GM19025 (cell line): ENCODE data around the gene NRXN3.

ENCODE experiments used
- ATAC-seq: cut with Tn5 transposase; IDR thresholded peaks from one replicate; pipeline ENCODE4 v1.9.1; 2021; ENCODE audit warnings: mild to moderate bottlenecking, low read depth, moderate library complexity; ENCODE audit not compliant: unreplicated experiment

Gene NRXN3

DNA sequence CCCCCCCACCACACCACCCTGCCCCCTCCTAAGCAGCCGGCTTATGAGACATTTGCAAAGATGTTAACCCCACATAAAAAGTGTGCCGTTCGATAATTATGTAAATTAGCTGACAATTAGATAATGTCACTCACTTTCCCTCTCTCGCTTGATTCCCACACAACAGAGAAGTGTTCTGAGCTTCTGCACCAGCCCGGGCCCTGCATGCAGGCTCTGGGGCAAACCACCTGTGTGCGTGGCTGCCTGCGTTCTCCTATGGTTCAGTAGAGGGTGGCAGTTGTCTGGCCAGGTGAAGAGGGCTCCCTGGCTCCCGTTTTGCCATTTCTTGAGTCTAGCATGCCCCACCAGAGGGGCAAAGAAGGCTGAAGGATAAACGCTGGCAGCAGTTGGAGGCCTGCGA is 68.0 kb downstream of the NRXN3 start:
- ATAC-seq = no peak

DNA sequence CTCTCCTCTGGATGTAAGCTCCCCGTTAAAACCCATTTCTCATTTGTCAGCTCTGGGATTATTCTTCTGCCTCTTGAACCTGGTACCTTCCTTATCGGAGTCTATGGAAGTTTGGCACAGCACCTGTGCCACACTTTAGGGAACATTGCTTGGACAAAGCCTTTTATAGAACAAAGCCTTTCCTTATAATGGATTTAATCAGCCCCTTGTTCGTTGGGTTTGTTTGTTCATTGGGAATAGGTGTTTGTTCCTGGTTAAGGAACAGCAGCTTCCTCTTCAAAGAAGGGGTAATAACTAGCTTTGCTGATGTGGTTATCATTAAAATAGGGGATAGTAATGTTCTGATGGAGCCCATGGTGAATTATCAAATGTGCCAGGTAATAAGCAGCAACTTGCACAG is 70.4 kb downstream of the NRXN3 start:
- ATAC-seq = no peak

DNA sequence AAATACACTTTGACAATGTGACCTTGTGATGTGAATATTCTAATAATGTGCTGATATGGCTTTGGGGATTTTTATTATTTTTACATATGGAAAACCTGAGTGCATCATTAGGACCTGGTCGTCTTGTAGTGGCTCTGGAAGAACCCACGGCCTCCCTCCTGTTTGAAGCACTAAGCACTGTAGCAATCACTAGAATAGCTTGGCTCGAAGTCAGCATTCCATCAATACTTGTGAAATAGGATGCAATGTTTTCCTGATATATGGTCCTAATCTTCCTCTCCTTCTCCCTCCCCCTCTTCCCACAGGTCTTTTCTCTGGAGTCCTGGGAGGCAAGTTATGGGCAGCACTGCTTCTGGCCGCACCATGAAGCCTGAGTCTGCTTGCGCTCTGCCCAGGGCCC is 71.9 kb downstream of the NRXN3 start:
- ATAC-seq = no peak

DNA sequence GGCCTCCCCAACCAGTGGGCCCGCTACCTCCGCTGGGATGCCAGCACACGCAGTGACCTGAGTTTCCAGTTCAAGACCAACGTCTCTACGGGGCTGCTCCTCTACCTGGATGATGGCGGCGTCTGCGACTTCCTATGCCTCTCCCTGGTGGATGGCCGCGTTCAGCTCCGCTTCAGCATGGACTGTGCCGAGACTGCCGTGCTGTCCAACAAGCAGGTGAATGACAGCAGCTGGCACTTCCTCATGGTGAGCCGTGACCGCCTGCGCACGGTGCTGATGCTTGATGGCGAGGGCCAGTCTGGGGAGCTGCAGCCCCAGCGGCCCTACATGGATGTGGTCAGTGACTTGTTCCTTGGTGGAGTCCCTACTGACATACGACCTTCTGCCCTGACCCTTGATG is 73.0 kb downstream of the NRXN3 start:
- no peak for ATAC-seq

DNA sequence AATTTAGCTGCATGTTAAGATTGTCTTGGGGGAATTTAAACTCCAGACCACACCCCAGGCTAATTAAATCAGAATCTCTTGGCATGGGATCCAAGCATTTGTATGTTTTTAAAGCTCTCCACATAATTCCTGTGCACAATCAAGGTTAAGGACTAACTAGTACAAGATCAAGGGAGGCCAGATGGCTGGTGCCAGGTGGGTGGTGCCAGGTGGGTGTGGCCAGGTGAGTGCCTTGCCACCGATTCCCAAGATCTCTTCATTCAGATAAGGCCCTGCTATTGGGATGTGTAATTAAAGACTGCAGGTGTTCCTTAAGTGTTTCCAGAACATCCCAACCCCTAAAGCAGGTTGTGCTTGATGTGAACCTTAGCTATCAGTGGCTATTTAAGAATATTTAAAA is 75.1 kb downstream of the NRXN3 start:
- no peak for ATAC-seq

DNA sequence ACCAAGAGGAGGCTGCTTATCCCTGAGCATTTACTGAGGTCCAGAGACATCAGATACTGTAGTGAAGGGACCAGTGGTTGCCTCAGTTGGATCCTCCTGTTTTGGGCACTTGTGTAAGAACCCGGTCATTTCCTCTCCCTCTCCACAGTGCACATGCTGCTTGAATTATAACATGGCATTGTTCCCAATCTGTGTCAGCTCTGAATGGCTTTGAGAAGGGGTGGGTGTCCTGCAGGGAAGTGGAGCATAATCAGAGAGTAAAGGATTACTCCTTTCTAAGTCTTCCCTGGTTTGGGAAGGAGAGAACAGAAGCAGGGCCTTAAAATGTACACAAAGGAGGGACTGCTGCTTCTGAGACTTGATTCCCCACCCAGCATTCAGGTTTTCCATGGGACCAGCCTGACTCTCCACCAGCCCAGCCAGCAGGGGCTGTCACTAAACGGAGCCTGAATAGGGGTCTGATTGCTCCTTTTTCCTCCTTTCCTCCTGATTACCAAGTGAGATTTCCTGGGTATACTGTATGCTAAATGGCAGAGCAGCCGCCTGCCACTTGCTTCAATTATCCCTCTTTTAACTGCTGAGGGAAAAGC is 78.4 kb downstream of the NRXN3 start:
- no peak for ATAC-seq

DNA sequence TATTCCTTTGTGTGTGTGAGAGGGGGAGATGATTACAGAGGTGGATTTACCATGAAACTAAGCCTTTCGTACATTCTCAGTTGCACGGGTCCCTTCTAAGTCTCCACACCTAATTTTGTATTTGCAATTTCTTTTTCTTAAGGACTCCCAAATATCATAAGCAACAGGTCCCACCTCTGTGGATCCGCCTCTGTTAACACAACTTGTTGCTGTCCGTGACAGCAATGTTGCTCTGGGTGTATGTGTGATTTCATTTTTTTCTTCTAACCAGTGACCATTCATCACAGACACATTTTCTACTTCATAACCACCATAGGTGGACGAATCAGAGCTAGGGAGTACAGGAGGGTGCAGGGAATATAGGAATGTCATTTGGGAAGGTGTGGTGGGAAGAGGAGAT is 81.1 kb downstream of the NRXN3 start:
- no peak for ATAC-seq

DNA sequence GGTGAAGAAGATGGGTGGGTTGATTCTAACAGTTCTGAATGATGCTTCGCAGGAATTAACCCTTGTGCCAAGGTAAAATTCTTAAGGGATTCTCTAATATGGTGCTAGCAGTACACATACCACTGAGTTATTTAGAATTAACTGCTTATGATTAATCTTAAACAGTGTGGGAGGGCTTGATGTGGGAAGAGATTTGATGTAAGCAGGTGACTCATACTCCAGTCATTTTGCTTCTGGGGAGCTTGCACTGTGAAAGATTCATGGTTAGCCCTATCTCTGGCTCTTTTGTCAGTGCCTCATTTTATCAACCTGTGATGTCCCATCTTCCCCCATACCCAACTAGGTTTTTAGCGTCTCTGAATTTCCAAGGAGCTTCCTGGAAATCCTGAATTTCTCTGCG is 83.8 kb downstream of the NRXN3 start:
- no peak for ATAC-seq

DNA sequence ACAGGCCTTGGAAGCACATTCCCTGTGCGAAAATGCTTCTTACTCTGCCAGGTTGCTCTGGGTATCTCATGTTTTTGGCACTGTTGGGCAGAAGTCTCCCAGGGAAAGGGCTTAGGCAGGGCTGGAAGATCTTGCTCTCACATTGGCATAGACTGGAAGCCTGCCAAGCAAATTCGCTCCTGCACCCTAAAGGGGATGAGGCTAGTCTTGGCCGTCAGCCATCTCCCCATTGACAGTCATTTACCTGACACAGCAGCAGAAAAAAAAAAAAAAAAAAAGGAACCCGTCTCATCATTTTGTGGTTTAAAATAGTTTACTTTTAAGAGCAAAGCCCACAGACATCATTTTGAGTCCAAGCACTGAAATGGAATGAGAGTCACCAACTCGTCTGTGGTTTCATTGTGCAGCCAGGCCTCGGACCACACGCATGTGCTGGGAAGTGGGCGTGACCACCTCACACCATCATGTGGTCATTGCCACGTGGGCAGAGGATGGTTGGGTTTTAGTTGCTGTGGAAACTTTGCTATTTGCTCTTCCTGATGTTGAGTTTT is 84.8 kb downstream of the NRXN3 start:
- ATAC-seq = no peak

DNA sequence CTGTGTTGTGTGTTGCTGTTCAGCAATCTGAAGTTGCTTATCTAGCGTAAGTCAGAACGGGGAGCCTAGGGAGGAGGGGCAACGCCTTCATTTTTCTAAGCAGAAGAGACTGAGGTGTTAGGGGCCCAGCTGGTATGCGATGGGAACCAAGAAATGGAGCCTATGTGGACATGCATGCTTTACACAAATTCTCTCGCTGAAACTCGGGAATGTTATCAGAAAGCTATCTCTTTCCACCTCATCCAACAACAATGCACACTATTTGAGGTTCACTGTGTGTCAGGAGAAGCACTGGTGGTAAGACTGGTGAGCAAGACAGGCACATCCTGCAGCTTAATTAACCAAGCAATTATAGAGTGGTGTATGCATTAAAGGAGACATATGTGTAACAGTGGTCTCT is 89.7 kb downstream of the NRXN3 start:
- no peak for ATAC-seq

DNA sequence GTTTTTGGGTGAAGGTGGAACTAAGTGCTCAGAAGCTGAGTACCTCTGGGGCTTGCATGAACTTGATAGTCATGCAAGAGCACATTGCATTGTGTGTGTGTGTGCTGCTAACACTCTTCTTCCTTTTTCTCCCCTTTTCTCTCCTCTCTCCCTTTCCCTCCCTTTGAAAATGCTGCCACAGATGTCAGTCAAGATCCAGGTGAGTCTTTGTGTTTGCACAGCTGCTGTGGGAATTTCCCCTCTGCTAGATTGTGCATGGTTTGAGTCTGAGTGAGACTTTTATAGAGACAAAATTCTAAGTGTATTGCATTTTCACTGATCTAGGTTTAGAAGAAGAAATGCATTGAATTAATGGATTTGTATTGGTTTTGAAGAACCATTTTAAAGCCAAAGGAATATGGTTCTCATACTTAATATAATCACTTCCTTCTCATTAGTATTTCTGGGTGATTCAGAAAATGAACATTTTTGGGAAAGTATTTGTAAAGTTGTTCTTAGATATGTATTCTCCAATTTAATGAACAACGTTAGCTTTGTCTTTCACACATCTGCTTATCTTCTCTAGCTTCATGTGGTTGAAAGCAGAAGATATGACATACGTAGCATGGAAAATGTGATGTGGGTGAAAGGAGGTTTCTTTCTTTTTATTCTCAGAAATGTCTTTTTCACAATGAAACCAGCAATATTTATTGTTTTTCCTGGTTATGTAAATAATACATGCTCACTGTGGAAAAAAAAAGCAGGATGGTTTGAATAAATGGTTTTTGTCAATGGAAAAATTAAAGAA is 108.5 kb downstream of the NRXN3 start:
- no peak for ATAC-seq

DNA sequence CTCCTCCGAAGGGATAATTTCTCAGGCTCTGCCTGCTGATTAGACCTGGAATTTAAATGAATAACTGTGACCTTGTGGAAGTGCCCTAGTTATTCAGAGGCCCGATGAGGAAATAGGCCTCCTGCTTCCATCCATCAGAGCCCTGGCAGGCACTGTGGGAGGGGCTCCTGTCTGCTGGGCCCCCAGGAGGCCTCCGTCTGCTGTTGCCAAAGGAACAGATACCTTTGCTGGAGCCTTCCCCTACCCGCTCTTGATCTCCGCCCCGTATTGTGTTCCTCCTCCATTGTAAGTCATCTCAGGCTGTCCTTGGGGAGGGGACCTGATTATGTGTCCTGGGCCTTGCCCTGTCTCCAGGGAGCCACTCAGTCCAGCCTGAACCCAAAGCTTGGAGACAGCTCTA is 112.3 kb downstream of the NRXN3 start:
- no peak for ATAC-seq

DNA sequence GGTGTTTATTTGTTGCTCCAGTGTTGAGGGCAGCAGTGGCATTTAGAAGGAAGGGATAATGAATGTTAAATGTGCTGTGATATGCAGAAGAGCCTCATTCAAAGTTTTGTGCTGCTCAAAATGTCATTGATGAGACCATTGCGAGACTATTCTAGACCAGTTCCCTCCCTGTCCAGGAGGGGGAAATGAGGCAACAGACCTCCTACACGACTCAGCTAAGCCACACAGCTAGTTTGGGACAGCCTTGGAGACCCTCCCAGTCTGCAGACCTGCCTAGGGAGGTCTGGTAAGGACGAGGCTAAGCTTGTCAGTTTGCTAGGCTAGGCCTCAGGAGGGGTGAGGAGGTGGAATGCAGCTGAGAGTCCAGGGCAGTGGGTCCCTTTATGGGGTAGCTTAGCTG is 116.0 kb downstream of the NRXN3 start:
- no peak for ATAC-seq

DNA sequence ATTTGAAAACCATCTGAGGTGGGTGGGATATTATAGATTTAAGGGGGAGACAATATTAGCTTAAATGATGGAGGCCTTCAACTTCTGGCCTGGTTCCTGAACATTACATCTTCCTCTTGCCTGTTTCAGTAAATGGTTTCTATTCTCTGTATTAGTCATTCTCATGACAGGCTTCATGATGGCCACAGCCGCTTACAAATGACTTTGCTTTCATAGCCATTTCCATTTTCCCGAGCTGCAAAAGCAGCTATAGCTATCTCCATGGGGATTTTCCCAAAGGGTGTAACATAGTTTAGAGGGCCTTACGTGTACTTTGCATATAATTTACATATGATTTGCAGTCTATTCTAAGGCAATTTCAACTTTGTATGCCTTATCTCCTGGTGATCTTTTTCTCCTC is 121.8 kb downstream of the NRXN3 start:
- no peak for ATAC-seq

DNA sequence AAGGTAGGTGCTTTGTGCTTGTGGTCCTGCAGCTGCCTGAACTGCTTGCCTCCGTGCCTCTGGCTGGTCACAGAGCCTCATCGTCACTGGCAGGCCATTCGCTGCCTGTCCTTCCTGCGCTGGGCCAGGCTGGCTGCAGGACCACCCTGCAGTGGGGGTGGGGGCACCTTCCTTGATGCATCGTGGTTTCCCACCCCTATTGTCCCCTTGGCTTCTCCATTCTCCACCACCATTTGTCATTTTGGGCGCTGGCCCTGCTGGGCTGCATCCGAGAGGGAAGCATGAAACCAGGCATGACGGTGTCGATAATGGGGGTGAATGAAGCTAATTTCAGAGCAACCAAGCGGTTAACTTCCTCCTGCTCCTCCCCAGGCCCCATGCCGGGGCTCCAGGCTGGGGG is 127.7 kb downstream of the NRXN3 start:
- no peak for ATAC-seq

DNA sequence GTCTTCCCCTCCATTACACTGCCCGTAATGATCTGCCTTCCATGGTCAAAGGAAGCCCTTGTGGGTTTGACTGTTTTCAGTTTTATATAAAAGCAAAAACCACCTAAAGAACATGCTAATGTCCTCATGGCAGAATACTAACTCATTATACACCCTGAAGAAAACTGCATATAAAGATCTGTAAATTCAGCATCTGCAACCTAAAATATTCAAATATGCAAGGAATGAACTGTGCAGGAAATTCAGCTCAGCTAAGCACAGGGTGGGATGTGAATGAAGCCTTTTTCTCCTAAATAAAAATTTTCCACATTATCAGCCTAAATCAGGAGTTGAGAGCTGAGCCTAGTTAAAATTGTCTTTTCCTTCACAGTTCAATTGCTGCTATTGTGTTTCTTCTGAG is 128.1 kb downstream of the NRXN3 start:
- ATAC-seq = no peak

DNA sequence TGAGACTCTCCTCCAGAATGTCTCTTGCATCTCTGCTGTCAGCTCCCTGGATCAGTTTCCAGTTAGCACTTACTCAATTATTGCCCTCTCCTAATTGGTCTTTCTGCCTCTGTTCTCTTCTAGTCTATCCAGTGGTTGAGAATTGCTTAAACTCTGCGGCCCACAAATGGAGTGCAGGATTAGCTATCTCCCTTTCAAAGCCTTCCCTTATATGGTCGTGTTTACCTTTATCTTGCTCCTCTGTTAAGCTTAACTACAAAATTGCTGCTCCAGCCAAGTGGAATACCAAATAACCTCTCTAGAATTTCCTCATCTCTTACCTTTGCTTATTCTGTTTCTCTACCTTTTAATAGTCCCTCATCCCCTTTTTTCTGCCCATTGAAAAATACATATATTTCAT is 132.7 kb downstream of the NRXN3 start:
- ATAC-seq = no peak

DNA sequence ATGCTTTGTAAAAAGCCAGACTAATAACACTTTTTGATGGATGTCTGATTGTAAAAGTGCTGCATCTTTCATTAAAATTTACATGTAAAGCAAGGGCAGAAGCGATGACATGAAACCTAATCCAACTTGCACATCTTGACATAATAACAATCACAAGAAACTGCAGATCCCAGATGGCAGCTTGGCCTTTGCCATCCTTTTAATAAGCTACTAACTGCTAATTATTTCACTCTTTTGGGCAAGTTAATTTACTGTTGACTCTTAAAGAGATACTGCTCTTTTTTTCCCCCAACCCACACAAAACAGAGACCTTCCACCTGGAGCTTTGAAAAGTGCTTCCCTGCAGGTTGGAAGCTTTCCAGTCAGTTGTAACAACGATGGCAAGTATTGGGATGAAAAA is 137.5 kb downstream of the NRXN3 start:
- no peak for ATAC-seq

DNA sequence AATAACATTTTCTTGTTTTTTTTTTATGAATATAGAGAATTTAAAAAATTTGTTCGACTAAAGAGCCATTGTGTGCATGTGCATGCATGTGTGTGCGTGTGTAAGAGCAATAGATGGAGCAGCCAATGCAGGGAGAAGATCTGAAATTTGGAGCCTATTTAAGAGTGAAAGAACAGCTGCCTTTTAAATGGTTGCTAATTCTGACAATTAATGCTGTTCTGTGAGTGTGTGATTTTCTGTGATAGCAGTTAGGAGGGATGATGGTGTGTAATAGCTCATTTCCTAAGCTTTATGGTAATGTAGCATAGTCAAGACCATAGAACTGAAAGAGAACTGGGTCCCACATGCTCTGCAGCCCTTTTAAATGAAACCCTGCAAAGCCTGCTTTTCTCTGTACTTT is 137.9 kb downstream of the NRXN3 start:
- no peak for ATAC-seq

DNA sequence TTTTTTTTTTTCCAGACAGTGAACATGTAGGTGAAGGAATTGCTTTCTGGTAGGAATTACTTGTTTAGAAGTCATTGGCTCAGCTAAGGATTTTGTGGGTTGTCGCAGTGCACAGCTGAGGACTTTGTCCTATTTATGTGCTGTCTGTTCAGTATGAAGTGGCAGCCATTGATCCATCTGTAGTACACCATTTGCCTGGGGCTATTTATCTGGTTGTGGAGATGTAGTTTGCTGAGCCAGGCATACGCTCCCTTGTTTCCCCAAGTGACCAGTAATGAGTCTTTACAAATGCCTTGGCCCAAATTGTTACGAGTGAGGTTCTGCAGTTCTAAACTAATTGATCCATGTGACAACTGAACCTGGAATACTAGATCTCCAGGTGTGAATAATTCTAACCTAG is 140.1 kb downstream of the NRXN3 start:
- no peak for ATAC-seq

DNA sequence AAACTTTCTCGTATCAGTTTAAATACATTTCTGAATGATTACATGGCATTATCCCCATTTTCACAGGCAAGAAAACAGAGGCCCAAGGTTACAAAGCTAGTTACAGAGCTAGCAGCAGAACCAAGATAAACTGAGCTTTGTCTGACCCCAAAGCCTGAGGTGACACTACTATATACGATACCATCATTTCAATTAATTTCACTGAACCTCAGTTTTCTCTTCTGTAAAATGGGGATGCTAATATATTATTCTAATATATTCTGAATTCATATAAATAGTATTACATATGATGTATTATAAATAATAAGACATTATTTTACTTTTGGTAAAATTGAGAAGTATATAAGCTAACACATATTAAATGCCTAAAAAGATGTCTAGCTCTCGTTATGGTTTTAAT is 143.3 kb downstream of the NRXN3 start:
- no peak for ATAC-seq

DNA sequence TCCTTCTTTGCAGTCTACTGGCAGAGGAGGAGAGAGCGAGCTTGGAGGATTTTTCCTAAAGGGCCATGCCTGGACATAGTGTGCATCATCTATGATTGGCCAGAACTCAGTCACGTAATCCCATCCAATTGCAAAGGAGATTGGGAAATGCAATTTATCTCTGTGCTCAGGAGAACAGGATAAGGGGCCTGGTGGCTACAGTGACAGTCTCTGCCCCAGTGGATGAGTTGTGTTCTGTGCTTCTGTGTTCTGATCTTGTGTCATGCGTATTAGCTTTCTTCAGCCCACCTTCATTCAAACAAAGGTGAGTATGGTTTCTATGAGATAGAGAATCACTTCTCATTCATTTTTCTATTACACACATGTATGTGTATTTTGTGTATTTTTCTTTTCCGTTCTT is 144.3 kb downstream of the NRXN3 start:
- no peak for ATAC-seq
